IMR-90 (cell line): ENCODE results near the gene TNS1. TPM values are rescaled to one million over a fixed set of nuclear protein-coding genes. Genes with fewer than 3 reads are reported as not detected.

Source experiments
- ATAC-seq: fragments of 200-7000 bp; cut with Tn5 transposase; 2 replicates; pipeline ENCODE4 v1.9.1; 2020; ENCODE audit warnings: low read depth, mild to moderate bottlenecking, moderate library complexity
- BruUV-seq: library from RNA; stranded (reverse); fragments of 400-500 nt; replicated peaks from 2 replicates; lab custom pipeline; 2021; lab: Mats Ljungman, UMichigan
- CTCF ChIA-PET: fragments of 300-600 bp; formaldehyde crosslinking; extraction: SDS; loops from one replicate; lab custom pipeline; 2021; ENCODE audit warnings: antibody characterized with exemption; lab: Yijun Ruan, JAX
- POLR2A ChIA-PET: fragments of 300-600 bp; sonication (Branson Sonifier 250); formaldehyde crosslinking; loops from one replicate; lab custom pipeline; 2022; ENCODE audit warnings: antibody characterized with exemption; ENCODE audit not compliant: unreplicated experiment; lab: Charles Lee
- DNase-seq: peaks from one replicate; pipeline ENCODE4 v3.0.0; 2013
- H2AFZ ChIP-seq: replicated peaks from 2 replicates; pipeline ENCODE3; 2013; ENCODE audit warnings: low read length, mild to moderate bottlenecking; ENCODE audit not compliant: poor library complexity
- H2AK5ac ChIP-seq: 2 replicates; pipeline ENCODE4 v1.6.1; 2013; ENCODE audit warnings: low read depth, low read length, inconsistent platforms
- H2AK9ac ChIP-seq: replicated peaks from 2 replicates; pipeline ENCODE3; 2013; ENCODE audit warnings: mild to moderate bottlenecking, low read depth, low read length, moderate library complexity; ENCODE audit not compliant: poor library complexity
- H2BK120ac ChIP-seq: 2 replicates; pipeline ENCODE4 v1.6.1; 2013; ENCODE audit warnings: low read depth, low read length, inconsistent platforms
- H2BK15ac ChIP-seq: 3 replicates; pipeline ENCODE4 v1.6.1; 2013; ENCODE audit warnings: low read depth, low read length, inconsistent platforms
- H2BK20ac ChIP-seq: 2 replicates; pipeline ENCODE4 v1.6.1; 2013; ENCODE audit warnings: low read depth, mild to moderate bottlenecking, inconsistent platforms, low read length, moderate library complexity
- H2BK5ac ChIP-seq: 2 replicates; pipeline ENCODE4 v1.6.1; 2013; ENCODE audit warnings: mild to moderate bottlenecking, low read depth, low read length, inconsistent platforms; ENCODE audit not compliant: poor library complexity, severe bottlenecking
- H3K14ac ChIP-seq: replicated peaks from 2 replicates; pipeline ENCODE4 v1.6.1; 2013; ENCODE audit warnings: low read depth, low read length, inconsistent platforms
- H3K18ac ChIP-seq: 2 replicates; pipeline ENCODE4 v1.6.1; 2013; ENCODE audit warnings: low read depth, low read length, control low read depth
- H3K23ac ChIP-seq: 2 replicates; pipeline ENCODE4 v1.6.1; 2013; ENCODE audit warnings: low read depth, low read length, inconsistent platforms
- H3K27ac ChIP-seq: 2 replicates; pipeline ENCODE4 v1.5.1; 2013; ENCODE audit warnings: mild to moderate bottlenecking, control low read depth, low read length; ENCODE audit not compliant: insufficient read depth
- H3K27me3 ChIP-seq: 2 replicates; pipeline ENCODE4 v1.6.1; 2013; ENCODE audit warnings: low read length; ENCODE audit not compliant: control insufficient read depth, insufficient read depth
- H3K36me3 ChIP-seq: 2 replicates; pipeline ENCODE4 v1.6.1; 2013; ENCODE audit warnings: low read length, mixed read lengths; ENCODE audit not compliant: control insufficient read depth, insufficient read depth
- H3K4ac ChIP-seq: 2 replicates; pipeline ENCODE4 v1.6.1; 2013; ENCODE audit warnings: low read depth, low read length, inconsistent platforms
- H3K4me1 ChIP-seq: 2 replicates; pipeline ENCODE4 v1.6.1; 2013; ENCODE audit warnings: low read length, mixed read lengths; ENCODE audit not compliant: control insufficient read depth, insufficient read depth
- H3K4me2 ChIP-seq: 2 replicates; pipeline ENCODE4 v1.6.1; 2013; ENCODE audit warnings: low read depth, mild to moderate bottlenecking, control low read depth, low read length, moderate library complexity
- H3K4me3 ChIP-seq: 2 replicates; pipeline ENCODE4 v1.5.1; 2013; ENCODE audit warnings: low read depth, mild to moderate bottlenecking, control low read depth, low read length, moderate library complexity; ENCODE audit not compliant: insufficient read depth
- H3K56ac ChIP-seq: 2 replicates; pipeline ENCODE4 v1.6.1; 2013; ENCODE audit warnings: low read length, inconsistent platforms; ENCODE audit not compliant: insufficient read depth; ENCODE audit errors: extremely low read depth
- H3K79me1 ChIP-seq, 2 experiments: 2 replicates each; pipeline ENCODE4 v1.6.1; 2013; ENCODE audit warnings: low read length in 2 of 2, inconsistent platforms in 1 of 2, low read depth in 1 of 2
- H3K9ac ChIP-seq: 2 replicates; pipeline ENCODE4 v1.6.1; 2013; ENCODE audit warnings: low read depth, low read length, control low read depth
- H3K9me1 ChIP-seq: 2 replicates; pipeline ENCODE4 v1.6.1; 2013; ENCODE audit warnings: low read length, inconsistent platforms; ENCODE audit not compliant: insufficient read depth
- H3K9me3 ChIP-seq: 2 replicates; pipeline ENCODE4 v1.6.1; 2013; ENCODE audit warnings: low read length; ENCODE audit not compliant: control insufficient read depth, insufficient read depth
- H4K20me1 ChIP-seq: 2 replicates; pipeline ENCODE4 v1.6.1; 2013; ENCODE audit warnings: low read length, inconsistent platforms; ENCODE audit not compliant: insufficient read depth
- H4K5ac ChIP-seq: 2 replicates; pipeline ENCODE4 v1.6.1; 2013; ENCODE audit warnings: mild to moderate bottlenecking, low read depth, low read length, control low read depth
- H4K8ac ChIP-seq, 2 experiments: 2 replicates each; pipeline ENCODE4 v1.6.1; 2013; ENCODE audit warnings: low read depth in 2 of 2, low read length in 2 of 2, control low read depth in 1 of 2, inconsistent platforms in 1 of 2
- H4K91ac ChIP-seq: 2 replicates; pipeline ENCODE4 v1.6.1; 2013; ENCODE audit warnings: low read depth, low read length, inconsistent platforms; ENCODE audit not compliant: insufficient read depth
- BHLHE40 ChIP-seq: fragments of 150-350 bp; IDR thresholded peaks from 2 replicates; pipeline ENCODE4 v1.6.1; 2016; ENCODE audit warnings: mild to moderate bottlenecking, low read depth, low read length
- CHD1 ChIP-seq: IDR thresholded peaks from 2 replicates; pipeline ENCODE4 v1.6.1; 2012; ENCODE audit warnings: low read depth, low read length, improper control_type of control experiment
- ELK1 ChIP-seq: fragments of 150-350 bp; IDR thresholded peaks from 2 replicates; pipeline ENCODE4 v1.6.1; 2016; ENCODE audit warnings: low read depth, mild to moderate bottlenecking, low read length, moderate library complexity, borderline replicate concordance
- NFE2L2 ChIP-seq: fragments of 150-350 bp; IDR thresholded peaks from 2 replicates; pipeline ENCODE4 v1.6.1; 2016; ENCODE audit warnings: low read depth, mild to moderate bottlenecking, low read length
- RAD21 ChIP-seq: IDR thresholded peaks from 2 replicates; pipeline ENCODE4 v1.6.1; 2012; ENCODE audit warnings: low read length, improper control_type of control experiment
- RFX5 ChIP-seq: IDR thresholded peaks from 2 replicates; pipeline ENCODE4 v1.8.0; 2012; ENCODE audit warnings: low read depth, mild to moderate bottlenecking, low read length, moderate library complexity
- SMC3 ChIP-seq: fragments of 150-350 bp; IDR thresholded peaks from 2 replicates; pipeline ENCODE4 v1.6.1; 2016; ENCODE audit warnings: low read depth, mild to moderate bottlenecking, antibody characterized with exemption, low read length, moderate library complexity
- USF2 ChIP-seq: fragments of 150-350 bp; IDR thresholded peaks from 2 replicates; pipeline ENCODE4 v1.6.1; 2017; ENCODE audit warnings: mild to moderate bottlenecking, antibody characterized with exemption, low read length, low read depth
- WGBS, 2 experiments: methylation state at CpG; one replicate each; pipeline versions ENCODE4 v1.1.5 to v1.1.7; 2013; ENCODE audit warnings: missing lambda C conversion rate in 2 of 2; ENCODE audit not compliant: insufficient read length in 1 of 2; ENCODE audit errors: extremely low coverage in 2 of 2; 5-methylcytosine and 5-hydroxymethylcytosine counted together
- dilution Hi-C: fragments of 300-500 bp; cut with HindIII; formaldehyde crosslinking; loops from one replicate; pipeline ENCODE4 v1.14.3; 2018; ENCODE audit warnings: low sequenced_read_pairs; ENCODE audit not compliant: unreplicated experiment
- in situ Hi-C: fragments of 300-500 bp; cut with MboI; formaldehyde crosslinking; loops from 3 replicates; pipeline ENCODE4 v1.14.3; 2019; ENCODE audit warnings: low sequenced_read_pairs, inconsistent platforms, mixed read lengths
- intact Hi-C: fragments of 100-400 bp; cut with micrococcal nuclease; formaldehyde crosslinking; loops from 2 replicates; pipeline ENCODE4 v1.10.0; 2022
- polyA plus RNA-seq, 3 experiments: library from polyadenylated mRNA; depleted of rRNA; stranded (reverse); fragments of >200 nt; gene quantifications; 2 replicates each; pipeline ENCODE4 v1.2.3, GENCODE V29; 2012; ENCODE audit warnings: low replicate concordance in 1 of 3
- total RNA-seq: library from RNA; depleted of rRNA; stranded (reverse); fragments of >200 nt; gene quantifications from 2 replicates; pipeline ENCODE4 v1.2.3, GENCODE V29; 2012

TNS1 gene
- total and polyA plus RNA-seq, 2 of the 4 experiments (the other 2 are of a cell fraction) = 41.1 to 45.2 TPM

GRCh38 chr2:218033590-218034496 is 31.0 kb upstream of the TNS1 start (continued):
- no peak for TF ChIP-seq USF2

GRCh38 chr2:218033208-218033589 is 30.4 kb upstream of the TNS1 start:
- Histone ChIP-seq H3K18ac (no peak overlapping the region), H2BK15ac (no peak overlapping the region), H2AFZ (no peak overlapping the region), H3K4ac (no peak overlapping the region), H3K23ac (no peak overlapping the region), H3K14ac (no peak overlapping the region), H2BK5ac (no peak overlapping the region), H2AK5ac (no peak overlapping the region), H3K27me3 (peaks cover 42% of the 10 kb centered on the region), H3K79me1 (no peaks in the 10 kb centered on the region), H3K9me3 (no peaks in the 10 kb centered on the region), H2BK20ac (no peak overlapping the region), H2BK120ac (no peak overlapping the region), H3K4me1 (peaks cover 6% of the 10 kb centered on the region; the same call in 1 of the 2 replicates), H3K56ac (no peak overlapping the region), H3K4me3 (no peak overlapping the region), H3K9me1 (peaks cover 8% of the 10 kb centered on the region), H4K8ac (no peak overlapping the region), H3K9ac (no peak overlapping the region), H4K5ac (no peak overlapping the region), H4K20me1 (no peaks in the 10 kb centered on the region; the same call in 1 of the 2 replicates), H3K27ac (no peak overlapping the region), H4K91ac (no peak overlapping the region), H3K4me2 (no peak overlapping the region), H3K36me3 (no peaks in the 10 kb centered on the region), H2AK9ac (no peak overlapping the region)
- POLR2A ChIA-PET = no interaction called here
- no peak for DNase-seq
- no peak for ATAC-seq
- dilution Hi-C loops (no loop called here), in situ Hi-C loops (loop anchor here (10.0 kb wide), 1 partner anchor 238 kb away; no protein-coding TSS in a partner anchor), intact Hi-C loops (no loop called here)
- no CpG with 5 or more reads among the region's 1 CpG for WGBS, 2 experiments
- CTCF ChIA-PET = interaction anchor here (1.2 to 1.6 kb wide), 2 partner anchors 244 to 247 kb away, joined by 3 to 6 read pairs; no protein-coding TSS in a partner anchor
- TF ChIP-seq SMC3 (no peak), RAD21 (no peak), BHLHE40 (no peak), CHD1 (no peak), USF2 (no peak), ELK1 (no peak), NFE2L2 (no peak), RFX5 (no peak)
- BruUV-seq = no TSS peak
